GM21367 (cell line): ENCODE measurements around the gene DSCAM.
"Not testable (repeated sequence)": the region's sequence is repeated elsewhere in the genome, so short reads cannot be mapped to it uniquely, and the experiment has no call there.

Experiments used
- ATAC-seq: cut with Tn5 transposase; IDR thresholded peaks from one replicate; pipeline ENCODE4 v1.9.1; 2021; ENCODE audit not compliant: unreplicated experiment

Gene DSCAM

DNA sequence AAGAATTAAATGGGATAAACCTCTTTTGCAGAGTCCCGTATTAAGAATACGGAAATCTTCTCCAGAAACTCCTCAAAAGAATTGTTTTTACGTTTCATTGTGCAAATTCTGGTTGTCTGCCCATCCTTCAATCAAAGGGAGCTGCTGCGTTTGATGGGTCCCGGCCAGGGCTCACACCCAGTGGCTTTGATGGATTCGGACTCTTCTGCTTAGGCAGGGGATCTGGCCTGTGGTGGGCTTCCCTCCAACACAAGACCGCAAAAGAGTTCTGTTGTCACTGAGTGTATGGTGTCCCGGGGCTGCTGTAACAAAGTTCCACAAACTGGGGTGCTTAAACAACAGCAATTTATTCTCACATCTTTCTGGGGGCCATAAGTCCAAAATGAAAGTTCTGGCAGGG lies 577.7 kb downstream of the DSCAM start:
- ATAC-seq = no peak

DNA sequence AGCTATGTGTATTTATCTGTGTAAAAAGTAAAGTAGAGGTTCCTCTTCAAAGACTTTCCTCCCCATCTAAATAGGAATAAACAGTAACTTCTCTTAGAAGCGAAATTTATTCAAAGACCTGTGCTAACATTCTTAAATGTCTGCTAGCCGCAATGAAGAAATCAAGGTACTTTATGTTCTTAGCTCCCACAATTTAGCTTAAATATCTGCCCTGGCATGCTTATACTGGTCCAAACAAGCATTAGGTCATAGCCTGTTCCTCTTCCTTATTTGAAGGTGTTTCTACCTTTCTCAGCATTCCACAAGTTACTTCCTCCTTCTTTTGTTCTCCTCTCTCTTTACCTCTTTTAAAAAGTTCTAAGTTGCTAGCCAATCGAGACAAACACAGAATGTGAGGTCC lies 588.5 kb downstream of the DSCAM start:
- ATAC-seq = not testable (repeated sequence)

DNA sequence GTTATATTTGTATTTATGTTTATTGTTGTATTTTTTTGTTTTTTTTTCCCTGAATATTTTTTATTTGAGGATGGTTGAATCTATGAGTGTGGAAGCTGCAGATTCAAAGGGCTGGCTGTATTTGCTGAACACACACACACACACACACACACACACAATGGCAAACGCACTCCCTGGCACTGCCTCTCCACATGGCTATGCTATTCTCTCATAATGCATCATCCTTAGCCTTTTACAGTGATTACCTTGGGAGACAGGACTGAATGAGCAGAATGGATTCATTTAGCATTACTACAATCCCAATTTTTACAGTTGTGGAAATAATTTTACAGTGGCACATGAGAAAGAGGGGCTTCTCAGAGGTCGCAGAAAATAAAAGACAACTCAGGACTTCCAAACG lies 589.6 kb downstream of the DSCAM start:
- ATAC-seq = no peak

DNA sequence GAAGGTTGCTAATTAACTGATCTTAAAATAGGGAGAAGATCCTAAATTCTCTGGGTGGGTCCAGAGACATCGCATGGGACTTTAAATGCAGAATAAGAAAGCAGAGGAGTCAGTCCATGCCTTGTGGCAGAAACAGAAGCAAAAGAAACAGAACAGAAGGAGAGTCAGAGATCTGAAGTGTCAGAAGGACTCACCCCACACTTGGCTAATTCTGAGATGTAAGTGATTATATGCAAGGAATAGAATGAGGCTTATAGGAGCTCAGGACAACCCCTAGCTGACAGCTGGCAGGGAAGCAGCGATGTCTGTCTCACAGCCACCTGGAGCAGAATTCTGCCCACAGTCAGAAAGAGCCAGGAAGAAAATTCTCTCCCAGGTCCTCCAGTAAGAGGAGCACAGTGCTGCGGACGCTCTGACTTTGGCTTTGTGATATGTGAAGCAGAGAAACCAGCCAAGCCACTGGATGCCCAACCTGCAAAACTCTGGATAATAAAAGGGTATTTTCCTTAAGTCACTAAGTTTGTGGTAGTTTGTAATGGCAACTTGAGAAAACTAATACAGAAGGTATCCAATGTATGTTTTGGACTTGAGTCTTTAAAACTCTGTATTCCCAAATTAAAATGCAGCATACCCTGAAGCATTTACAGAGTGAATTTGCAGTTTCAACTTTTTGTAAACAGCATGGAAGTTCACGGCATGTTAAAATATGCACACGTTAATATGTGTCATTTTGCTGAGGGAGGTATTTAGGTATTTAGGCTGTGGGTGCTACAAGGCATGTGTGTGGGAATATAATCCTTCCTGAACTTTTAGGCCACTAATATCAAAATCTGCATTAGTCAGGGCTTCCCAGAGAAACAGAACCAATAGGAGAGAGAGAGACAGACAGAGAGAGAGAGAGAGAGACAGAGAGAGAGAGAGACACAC lies 591.2 kb downstream of the DSCAM start:
- no peak for ATAC-seq

DNA sequence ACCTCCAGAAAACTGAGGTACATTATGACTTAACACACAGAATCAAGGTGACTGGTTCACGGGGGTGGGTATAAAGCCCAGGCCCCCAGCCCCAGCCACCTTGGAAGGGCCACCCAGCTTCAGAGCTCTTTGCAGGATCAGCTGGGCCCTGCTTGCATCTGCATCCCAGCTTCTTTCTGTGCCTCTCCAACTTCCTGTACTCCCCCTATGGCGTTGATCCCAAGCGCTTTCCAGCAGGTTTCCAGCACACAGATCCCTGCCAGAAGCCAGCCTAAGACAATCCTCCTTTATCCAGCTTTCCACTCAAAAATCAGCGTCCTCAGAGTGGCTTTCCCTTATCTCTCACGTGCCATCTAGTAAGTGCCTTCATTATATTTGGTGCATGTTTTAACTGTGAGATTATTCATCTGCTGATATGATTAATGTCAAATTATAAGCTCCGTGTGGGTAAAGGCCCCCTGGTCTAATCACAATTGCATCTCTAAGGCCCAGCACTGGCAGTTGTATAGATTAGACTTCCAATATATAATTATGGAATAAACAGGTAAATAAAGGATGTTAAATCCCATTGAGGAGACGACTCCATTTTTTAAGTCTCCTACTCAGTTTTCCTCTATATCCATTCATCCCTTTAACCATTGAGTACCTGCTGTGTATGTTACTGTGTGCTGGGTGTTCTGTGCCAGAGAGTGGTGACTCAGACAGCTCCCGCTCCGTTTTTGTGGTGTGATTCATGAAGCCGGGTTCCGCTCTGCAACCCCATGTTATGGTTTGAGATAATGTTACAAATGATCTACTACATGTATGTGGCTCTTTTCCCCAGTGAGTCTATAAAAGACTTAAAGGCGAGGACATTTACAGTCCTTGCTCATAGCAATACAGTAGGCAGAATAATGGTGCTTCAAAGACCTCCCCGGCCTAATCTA lies 592.2 kb downstream of the DSCAM start:
- no peak for ATAC-seq

DNA sequence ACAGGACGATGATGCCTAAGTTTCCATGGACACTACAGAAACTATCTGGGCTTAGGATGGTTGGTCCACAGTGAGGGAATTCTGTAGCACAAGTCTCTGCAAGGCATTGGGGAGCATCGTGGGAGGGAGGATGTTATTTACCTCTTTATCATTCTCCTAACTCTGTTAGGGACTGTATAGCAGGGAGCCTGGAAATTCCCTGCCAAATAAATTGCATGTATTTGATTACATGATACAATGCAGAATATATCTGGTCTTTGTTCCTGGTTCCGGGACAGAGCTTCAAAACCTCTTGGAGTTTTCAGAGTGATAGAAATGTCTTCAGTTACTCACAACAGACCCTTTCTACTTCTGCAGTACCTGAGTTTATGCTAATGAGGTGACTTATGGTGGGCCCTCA lies 593.8 kb downstream of the DSCAM start:
- no peak for ATAC-seq

DNA sequence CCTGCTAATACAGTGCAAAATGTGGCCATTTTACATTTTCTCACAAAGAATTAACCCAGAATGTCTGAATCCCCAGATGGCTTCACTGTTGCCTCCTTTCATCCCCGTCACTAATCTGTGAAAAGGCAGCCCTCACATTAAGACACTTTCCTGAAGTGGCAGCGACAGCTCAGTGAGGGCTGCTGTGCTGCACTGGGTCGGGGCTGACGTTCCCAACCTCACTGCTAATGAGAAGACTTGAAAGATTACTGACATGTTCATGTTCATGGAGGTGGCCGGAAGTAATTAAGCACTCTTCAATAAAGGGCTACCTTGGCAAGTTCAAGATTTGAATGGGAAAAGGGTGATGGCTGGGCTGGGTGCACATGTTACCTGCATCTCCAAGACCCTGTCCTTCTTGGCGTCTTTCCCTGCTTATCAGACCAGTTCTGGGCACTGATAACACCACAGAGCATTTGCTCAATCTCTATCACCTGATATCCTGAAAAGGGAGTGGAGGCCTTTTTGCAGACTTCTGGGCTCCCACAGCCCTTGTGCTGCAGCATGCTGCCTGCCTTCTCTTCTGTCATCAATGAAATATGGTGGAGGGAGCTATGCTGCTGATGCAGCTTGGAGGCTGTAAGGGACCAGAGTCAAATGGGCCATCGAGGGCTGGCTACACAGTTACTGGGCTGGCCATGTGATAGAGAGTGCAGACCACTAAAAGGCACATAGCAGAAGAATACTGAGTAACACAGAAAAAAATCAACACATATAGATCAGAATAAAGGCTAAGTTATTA lies 596.3 kb downstream of the DSCAM start:
- no peak for ATAC-seq

DNA sequence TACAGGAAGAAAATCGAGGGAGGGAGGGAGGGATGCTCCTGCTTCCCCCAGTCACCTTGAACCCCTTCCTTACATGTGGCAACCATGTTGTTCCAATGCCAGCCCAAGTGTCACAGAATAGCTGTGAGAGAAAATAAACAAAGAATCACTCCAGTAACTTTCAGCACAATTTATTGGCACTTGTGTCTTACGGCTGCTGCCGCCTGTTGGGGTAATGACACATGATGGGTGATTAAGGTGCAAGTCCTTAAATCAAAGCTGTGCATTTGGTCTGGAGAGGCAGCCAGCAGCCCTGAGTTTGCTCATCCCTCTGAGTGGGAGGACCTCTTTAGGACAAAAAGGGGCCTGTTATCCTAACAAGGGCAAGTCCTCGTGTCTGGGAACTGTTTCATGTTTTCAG lies 602.0 kb downstream of the DSCAM start:
- ATAC-seq = no peak

DNA sequence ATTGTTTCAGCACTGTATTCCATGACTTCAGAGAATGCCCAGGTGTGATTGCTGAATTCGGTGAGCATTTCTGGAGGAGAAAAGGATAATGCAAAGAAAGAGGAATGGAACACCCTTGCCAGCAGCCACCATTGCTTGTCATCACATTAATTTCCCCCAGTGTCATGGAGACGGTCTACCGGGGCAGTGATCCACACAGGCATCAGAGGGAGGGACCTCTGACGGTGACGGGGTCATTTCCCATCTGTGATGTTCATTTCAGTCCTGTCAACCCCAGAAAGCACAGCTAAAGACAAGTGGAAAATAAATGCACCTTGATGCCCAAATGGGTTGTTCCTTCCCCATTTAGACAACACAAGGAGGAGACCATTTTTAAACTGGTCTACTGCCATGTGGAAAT lies 603.3 kb downstream of the DSCAM start:
- ATAC-seq = no peak

DNA sequence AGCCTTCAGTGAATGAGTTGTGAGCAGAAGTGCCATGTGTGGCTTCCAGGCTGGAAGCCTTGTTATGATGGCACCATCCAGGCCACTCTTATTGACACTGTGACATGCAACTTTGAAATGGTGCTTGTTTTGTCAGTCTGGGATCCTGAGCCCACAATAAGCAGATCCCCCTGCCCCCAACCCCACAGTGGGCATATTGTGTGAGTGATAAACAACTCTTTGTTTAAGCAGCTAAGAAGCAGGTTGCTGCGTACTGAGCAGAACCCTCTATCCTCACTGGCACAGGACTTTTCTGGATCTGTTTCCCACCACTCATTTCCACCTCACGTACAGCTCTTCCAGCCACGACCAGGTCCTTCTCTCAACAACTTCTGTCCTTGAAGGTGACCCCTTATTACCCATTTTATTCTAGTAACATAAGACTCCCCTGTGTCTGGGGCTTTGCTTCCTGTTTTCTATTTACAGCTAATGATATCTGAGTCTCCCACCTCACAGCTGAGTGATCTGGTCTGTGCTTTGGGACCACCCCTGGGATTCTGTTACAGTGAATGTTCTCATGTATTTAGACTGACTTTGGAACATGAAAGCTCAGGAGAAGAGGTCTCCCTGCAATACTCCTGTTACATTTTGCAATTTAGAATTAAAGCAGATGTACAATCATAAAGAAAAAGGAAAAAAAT lies 604.2 kb downstream of the DSCAM start:
- no peak for ATAC-seq

DNA sequence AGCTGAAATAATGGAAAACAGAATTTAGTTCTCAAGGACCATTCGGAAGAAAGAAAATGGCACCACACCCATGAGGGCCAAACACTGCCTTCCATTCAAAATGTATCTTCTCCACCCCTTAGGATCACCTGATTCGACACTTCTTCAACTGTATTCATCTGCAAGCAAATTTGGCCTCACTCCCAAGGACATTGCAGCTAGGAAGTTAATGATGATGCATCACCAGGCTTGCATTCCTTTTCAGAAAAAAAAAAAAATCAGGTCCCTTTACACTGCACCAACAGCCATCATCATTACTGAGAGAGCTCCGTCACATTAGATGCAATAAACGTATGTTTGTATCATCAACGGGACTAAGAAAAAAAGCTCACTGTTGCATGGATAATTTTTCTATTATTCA lies 611.4 kb downstream of the DSCAM start:
- ATAC-seq = no peak

DNA sequence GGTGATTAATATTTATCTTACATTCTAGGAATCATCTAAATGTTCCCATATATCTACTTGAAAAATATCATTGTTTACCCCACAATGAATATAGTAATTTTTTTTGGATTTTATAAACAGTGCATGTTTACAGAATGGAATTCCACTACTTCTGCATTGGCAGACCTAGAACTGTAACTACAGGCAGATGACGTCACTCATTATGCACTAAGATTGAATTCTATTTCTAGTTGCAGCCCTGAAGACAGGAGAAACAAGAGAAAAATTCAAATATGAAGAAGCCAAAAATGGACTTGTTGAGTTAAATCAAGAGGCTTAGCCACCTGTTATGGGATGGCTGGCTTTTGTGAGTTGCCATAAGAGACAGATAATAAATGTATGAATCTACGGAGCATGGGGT lies 615.0 kb downstream of the DSCAM start:
- no peak for ATAC-seq

DNA sequence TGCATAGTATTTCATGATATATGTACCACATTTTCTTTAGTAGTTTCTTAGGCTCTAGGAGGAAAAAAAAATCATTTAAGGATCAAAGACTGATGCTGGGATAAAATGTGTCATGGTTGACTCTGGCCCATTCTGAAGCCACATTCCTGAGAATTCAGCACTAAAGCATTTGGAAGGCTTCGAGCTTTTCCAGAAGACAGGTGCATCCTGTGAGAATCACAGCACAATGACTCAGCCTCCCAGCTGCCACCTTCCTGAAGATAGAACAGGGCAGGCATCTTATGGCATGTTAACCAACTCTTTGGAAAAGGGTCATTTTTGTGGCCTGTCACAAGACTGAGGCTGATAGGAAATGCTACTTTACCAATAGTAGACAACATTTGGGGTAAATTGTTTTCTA lies 619.9 kb downstream of the DSCAM start:
- no peak for ATAC-seq

DNA sequence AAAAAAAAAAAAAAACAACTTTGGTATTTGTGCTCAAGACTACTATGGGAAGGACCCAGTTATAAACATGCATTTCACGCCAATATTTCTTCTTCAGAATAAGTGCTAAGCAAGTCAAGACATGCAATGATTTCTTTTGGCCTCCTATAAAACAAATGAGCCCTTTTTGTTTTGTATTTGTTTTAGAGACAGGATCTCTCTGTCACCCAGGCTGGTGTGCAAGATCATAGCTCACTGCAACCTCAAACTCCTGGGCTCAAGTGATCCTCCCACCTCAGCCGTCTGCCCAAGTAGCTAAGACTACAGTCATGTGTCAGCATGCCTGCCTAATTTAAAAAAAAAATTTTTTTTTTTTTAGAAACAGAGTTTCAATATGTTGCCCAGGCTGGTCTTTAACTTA lies 631.0 kb downstream of the DSCAM start:
- no peak for ATAC-seq

DNA sequence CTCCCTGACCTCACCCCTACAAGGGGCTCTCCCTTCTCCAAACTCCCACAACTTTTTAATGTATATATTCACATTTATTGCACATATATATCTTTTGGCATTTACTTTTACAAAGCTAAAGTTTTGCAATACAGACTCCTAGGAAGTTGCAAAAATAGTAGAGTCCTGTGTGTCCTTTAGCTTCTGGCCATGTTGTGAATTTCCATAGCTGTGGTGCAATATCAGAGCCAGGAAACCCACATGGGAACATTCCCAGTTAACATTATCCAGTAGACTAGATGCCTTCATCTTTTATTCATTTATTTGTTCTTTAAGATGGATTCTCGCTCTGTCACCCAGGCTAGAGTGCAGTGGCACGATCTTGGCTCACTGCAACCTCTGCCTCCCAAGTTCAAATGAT lies 636.7 kb downstream of the DSCAM start:
- ATAC-seq = no peak

DNA sequence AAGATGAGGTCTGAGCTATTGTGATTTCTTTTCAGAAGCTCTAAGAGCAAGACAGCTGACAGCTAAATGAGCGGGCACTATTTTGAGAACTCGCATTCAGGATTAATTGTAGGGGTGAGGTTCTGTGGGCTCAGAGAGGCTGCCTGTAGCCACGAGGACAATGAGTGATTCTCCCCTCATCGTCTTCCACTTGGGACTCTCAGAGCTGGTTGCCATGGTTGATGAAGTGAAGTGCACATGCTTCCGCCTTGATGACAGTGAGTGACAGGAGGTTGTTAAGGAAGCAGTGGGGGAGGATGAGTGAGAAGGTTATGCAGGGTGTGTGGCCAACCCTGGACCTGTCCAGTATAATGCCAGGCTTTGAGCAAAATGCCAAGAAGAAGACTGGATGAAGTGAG lies 638.0 kb downstream of the DSCAM start:
- ATAC-seq = no peak

DNA sequence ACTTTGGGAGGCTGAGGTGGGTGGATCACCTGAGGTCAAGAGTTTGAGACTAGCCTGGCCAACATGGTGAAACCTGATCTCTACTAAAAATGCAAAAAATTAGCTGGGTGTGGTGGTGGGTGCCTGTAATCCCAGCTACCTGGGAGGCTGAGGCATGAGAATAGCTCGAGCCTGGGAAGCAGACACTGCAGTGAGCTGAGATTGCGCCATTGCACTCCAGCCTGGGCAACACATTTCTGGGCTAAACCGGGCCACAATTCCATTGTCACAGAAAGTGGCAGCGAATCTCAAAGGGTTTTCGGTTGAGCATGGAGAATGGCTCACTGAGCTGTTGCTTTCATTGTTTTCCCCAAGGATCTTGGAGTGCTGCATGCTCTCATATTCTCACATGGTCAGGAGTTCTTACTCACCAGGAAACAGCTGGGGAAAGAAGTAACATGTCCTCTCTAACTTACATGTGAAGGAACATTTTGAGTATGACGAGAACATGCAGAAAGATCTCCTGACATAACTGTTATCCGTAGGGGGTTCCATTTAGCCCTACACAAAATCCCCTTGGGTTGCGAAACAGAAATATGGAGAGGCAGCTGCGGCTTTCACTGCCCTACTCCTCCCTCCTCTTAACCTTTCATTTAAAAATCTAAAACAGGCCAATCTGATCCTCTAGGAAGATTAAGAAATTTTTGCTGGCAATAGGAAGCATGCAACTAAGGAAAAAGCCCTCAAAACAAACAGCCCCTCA lies 638.6 kb downstream of the DSCAM start:
- no peak for ATAC-seq

DNA sequence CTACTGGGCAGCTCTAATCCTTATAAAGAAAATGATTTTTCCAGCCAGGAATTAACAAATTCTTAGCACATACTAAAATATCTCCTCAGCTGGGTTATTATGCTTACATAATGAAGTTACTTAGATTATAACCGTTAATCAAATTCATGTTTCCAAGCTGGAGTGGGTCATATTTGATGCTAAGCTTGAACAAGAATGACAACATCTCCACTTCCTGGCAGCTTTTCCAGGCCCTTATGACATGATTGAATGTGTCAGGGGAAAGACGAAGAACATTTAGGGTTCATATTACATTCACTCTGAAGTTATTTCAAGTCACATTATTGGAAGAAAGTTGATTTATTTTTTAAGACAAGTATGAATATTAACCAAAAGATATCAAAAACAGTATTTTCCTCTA lies 646.0 kb downstream of the DSCAM start:
- ATAC-seq = no peak

DNA sequence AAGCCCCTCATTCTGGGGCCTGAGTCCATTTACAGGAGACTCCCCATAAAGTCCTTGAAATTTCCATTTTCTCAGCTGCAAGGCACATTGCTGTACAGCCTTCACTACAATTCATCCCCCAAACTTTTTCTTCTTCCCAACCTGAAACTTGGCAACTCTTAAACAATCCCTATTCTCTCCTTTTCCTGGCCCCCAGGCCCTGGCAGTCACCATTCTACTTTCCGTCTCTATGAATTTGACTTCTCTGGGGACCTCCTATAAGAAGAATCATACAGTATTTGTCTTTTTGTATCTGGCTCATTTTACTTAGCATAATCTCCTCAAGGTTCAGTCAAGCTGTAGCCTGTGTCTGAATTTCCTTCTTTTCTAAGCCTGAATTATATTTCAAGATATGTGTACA lies 646.8 kb downstream of the DSCAM start:
- no peak for ATAC-seq
